EL (cell line): ENCODE data around the gene NXPH3.
"Not testable (repeated sequence)": the region's sequence is repeated elsewhere in the genome, so short reads cannot be mapped to it uniquely, and the experiment has no call there.

Experiments
- DNase-seq: peaks from one replicate; pipeline ENCODE4 v3.0.0-alpha.2; 2016

NXPH3 gene

DNA sequence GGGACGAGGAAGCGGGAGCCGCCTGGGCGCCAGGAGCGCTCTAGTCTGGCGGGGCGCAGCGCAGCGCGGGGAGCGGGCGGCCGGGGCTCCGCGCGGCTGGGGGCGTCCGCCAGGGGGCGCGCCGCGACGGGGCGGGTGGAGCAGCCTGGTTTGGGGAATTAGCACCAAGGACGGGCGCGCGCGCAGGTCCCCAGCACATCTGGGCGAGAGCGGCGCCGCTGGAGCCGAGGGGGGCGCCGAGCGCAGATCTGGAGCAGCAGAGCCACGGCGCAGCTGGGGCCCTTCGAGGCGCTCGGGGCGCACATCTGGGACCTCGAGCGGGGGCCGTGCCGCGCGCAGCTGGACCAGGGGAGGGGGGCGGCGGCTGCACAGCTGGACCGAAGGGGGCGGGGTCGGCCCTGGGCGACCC is at the start of gene NXPH3:
TSS of gene NXPH3 (plus strand) at position 193 of the 409 bp plus-strand sequence. CDS start 349 bp downstream, outside the sequence.
- peak; percentile 61 for DNase-seq

DNA sequence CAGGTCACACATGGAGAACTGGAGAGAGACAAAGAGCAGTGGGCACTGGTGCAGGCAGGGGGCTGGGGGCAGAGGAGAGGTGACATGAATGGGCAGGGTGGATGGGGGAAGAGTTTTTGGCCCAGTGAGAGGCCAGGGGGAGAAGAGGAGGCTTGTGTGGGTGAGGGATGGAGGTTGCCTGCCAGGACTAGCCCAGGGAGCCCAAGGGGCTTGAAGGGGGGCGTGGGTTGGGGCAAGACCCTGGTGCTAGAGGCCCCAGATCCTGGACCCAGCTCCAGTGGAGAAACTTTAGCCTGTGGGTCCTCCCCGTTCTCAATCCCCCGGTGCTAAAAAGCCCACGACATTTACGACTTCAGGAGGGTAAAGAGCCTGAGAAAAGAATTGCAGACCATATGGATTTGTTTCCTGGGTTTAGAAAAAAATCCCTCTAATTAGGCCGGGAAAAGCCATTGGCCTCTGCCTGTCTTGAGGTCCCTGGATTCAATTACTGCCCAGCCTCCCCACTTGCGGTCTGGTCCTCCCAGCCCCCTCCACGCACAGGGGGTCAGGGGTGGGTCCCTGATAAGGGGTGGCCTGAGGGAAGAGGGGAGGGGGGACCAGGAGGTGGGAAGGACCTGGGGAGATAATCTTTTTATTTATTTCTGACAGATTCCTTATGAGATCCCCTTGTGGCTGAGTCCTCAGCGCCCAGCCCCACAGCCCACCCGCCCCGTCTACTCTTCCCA is 47.6 kb upstream of the NXPH3 start:
- DNase-seq, result no peak

DNA sequence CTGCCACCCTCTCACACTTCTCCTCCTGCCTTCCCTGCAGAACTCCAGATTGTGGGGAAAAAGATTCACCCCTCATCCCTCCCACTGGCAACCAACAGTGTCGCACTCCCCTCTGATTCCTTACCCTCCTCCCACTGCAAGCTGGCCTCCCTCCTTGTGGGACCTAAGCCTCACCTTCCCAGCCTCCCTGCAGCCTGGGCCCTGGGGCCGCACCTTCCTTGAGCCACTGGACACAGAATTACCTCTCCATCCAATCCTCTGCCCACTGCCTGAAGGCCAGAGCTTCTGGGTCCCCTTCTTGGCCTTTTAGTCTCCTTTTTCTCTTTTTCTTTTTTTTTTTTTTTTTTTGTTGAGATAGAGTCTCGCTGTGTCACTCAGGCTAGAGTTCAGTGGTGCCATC is 46.7 kb upstream of the NXPH3 start:
- DNase-seq, result no peak

DNA sequence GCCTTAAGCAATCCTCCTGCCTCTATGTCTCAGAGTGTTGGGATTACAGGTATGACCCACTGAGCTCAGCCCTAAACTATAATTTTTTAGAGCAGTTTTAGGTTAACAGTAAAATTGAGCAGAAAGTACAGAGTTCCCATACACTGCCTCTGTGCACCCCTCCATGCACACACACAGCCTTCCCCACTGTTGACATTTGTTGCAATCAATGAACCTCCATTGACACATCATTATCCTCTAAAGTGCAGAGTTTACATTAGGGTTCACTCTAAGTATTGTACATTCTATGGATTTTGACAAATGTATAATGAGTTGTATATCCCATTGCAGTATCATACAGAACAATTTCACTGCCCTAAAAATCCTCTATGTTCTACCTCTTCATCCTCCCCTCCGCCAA is 45.6 kb upstream of the NXPH3 start:
- no peak for DNase-seq

DNA sequence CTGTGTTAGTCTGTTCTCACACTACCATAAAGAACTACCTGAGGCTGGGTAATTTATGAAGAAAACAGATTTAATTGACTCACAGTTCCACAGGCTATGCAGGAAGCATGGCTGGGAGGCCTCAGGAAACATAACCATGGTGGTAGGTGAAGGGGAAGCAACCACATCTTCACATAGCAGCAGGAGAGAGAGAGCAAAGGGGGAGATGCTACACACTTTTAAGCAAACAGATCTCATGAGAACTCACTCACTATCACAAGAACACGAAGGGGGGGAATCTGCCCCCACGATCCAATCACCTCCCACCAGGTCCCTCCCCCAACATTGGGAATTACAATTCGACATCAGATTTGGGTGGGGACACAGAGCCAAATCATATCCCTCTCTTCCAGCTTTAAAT is 31.8 kb upstream of the NXPH3 start:
- no peak for DNase-seq

- no peak for DNase-seq
Measured at GRCh38 chr17:49545007-49545660, 30.5 kb upstream of the NXPH3 start.

DNA sequence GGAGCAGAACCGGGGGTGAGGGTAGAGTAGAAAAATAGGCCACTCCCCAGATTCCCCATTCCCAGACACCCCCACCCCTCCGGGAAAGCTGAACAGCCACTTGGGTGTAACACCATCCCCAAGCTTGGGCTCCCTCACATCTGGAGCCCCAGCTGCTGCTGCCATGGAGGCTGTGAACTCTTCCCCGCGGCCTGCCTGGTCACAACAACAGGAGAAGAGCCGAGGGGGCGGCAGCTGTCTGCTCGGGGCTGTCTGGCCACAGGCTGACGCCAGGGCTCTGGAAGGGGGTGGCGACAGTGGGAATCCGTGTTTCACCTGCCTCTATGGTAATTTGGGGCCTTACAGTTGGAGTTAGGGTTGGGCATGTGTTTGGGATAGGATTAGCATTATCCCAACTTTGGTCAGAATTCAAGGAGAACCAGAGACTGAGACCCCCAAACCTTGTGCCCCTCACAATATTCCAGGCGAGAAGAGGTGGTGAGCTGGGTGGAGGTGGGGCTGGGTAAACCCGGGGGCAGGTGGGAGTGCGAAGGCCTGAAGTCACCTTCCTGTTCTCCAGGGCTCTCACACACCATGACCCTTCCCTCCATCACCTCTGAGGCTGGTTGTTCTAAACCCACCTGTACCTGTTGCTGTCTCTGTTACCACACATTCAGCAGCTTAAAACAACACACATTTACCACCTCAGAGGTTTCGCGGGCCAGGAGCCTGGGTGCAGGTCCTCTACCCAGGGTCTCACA is 29.7 kb upstream of the NXPH3 start:
- DNase-seq, result no peak

DNA sequence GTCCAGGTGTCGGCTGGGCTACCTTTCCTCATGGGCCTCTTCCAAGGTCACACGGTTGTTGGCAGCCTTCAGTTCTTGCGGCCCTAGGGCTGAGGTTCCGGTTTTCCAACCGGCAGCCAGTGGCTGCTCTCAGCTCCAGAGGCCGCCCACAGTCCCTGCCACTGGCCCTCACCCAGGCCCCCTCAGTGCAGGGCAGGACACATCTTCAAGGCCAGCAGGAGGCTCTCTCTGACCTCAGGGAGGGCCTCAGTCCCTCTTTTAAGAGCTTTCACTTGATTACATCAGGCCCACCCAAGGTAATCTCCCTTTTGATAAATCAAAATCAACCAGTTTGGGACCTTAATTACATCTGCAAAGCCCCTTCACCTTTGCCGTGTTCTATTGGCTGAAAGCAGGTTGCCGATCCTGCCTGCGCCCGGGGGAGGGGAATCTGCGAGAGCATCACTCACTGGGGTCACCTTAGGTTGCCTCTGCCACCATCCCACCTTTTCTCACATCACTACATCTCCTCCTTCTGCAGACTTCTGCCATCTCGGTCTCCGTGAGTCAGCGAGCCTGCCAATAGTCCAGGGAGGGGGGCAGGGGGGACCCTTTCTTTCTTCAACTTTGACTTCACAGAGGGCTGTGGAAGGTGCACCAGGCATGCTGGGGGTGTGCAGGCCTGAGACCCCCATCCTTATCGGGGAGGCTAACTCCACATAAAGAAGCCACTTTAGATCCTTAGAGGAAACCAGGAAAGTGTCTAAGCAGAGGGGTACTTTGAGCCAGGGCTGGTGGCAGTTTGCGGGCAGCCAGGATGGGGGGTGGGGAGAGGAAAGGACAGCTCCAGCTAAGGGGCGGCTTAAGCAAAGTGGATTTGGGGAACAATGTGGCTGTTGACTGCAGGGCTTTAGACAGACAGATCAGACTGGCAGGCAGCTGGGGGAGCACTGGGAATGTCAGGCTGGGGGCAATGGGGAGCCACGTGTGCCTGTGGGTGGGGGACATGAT is 28.8 kb upstream of the NXPH3 start:
- DNase-seq, result no peak

GRCh38 chr17:49547566-49547965 is 28.1 kb upstream of the NXPH3 start:
- no peak for DNase-seq

GRCh38 chr17:49548051-49548505 is 27.6 kb upstream of the NXPH3 start:
- no peak for DNase-seq

DNA sequence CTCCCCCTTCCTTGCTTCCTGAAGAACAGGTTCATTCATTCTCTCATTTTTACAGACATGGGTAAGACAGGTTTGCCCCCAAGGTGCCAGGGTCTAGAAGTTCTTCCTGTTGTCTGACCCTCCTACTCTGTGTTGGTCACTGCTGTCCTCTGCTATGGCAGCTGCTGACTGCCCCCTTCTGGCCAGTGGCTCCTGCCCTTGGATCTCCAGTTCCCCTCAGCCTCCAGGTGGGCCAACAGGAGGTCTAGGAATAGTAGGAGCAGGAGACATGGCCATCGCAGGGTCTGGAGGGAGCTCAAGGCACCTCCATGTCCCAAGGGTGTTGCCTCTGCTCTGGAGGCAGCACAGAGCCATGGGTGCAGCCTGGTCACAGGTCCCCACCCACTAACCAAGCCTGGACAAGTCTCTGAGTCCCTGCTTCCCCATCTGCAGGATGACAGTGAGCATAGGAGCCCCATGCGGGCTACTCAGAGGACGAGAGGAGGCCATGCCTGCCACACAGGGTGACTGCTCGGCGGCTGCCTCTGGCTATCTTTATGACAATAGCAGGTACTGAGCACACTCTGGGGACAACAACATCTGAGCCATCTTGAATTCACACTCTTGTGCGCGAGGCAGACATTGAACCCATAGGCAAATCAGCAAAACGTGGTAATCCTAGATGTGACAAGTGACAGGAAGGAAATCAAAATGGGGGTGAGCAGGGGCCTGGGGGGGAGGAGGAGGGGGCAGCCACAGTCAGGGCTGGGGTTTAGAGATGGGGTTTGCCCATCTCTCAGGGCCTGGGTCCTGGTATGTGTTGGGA is 27.0 kb upstream of the NXPH3 start:
- peak; percentile 35 for DNase-seq

- DNase-seq, result no peak
Measured at GRCh38 chr17:49549311-49549605, 26.4 kb upstream of the NXPH3 start.

DNA sequence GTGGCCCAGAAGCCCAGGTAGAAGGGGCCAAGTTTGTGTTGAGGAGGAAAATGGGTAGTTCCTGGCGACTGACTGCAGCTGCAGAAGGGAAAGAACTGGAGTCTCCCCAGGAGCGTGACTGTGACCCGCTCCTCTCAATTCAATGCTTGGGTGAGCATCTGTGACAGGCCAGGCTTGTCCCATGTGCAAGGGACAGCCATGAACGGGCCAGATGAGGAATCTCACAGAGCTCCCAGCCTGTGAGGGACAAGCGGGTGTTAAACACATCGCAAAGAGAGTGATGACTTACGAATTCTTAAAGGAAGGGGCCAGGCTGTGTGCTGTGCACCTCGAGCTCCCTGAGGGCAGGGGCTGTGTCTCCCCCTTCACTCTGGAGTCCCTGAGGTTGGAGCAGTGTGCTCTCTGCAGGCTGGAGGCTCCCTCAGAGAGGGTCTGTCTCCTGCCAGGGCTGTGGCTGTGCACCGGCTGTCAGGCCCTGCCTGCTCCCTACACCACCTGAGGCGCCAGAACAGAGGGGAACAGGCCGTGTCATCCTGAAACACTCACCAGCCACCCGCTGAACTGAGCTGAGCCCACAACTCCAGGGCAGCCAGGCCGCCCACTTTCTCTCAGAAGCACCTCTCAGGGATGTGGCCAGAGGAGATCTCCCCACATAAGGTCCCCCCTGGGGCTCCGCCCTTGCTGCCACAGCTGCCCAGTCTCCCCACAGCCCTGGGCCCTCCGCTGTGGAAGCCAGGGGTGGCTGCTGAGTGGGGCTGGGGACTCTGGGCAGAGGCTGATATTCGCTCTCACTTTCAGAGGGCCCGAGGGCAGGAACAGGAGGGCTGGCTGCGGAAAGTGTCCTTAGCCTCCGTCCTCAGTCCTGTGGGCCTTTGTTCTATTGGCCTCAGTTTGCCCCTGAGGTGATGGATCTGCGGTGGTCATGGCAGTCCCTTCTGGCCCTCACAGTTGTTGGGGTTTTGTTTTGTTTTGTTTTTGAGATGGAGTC is 25.7 kb upstream of the NXPH3 start:
- no peak for DNase-seq

DNA sequence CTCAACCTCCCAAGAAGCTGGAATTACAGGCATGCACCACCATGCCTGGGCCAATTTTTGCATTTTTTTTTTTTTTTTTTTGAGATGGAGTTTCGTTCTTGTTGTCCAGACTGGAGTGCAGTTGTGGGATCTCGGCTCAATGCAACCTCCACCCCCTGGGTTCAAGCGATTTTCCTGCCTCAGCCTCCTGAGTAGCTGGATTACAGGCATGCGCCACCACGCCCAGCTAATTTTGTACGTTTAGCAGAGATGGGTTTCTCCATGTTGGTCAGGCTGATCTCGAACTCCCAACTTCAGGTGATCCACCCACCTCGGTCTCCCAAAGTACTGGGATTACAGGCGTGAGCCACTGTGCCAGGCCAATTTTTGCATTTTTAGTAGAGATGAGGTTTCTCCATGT is 24.9 kb upstream of the NXPH3 start:
- not testable (repeated sequence) for DNase-seq

DNA sequence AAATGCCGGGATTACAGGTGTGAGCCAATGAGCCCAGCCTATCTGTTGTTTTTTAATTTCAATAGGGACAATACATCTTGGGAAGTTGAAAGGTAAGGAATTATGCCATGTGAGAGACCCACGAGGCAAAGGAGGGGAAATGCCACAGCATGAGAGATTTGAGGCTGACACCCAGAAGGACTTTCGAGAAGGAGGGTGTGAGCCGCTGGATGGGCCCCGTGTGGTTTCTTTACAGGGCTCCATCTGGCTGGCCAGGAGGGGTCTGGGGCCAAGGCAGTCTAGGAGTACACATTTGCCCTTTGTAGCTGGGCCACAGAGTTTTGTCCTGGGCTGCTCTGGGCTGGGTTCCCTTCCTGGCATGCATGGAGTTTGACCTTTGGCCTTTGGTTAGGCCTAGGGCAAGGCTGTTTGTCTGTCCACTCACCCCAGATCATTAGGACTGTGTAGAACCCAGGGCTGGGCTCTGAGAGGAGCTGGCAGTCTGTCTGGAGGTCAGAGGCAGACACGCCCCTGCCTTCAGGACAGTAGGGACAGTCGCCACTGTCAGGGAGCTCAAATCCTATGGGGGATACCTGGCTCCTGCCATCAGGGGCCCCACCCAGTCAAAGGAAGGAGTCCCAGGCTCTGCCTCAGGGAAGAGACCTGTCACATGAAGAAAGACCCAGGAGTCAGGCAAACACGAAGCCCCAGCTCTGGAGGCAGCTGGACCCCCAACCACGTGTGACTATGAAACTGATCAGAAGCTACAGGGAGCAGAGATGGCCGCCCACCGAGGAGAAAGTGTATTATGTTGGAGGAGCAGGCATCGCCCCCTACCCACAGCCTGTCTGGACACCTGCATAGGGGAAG is 24.2 kb upstream of the NXPH3 start:
- DNase-seq, result no peak

DNA sequence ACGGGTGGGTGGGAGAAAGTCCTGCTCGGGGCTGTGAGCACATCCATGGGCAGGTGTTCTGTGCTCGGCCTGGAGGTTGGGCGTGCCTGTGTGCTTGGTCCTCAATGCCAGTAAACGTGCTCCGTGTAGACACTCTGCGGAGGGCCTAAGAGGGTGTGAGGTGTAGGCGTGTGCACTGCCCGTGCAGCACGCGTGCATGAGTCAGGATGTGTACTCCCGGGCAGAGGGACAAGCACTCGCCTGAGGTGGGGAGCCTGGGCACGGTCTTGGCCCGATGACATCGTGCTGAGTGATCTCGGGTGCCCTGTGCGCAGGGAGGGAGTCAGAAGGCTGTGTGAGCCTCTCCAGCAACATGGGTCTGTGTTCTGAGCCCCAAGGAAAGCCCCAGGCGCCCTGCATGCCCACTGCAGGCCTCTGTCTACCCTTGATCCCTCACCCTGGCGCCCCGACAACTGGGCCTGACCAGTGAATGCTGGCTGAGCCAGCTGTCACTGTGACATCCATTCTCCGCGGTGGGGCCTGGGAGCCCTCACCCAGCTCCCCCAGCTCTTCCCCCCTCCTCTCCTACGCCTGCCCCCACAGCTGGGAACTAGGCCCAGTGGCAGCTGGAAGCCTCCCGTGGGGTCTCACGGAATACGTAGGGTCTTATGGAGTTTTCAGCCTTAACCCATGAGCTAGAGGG is 23.5 kb upstream of the NXPH3 start:
- peak; percentile 43 for DNase-seq

DNA sequence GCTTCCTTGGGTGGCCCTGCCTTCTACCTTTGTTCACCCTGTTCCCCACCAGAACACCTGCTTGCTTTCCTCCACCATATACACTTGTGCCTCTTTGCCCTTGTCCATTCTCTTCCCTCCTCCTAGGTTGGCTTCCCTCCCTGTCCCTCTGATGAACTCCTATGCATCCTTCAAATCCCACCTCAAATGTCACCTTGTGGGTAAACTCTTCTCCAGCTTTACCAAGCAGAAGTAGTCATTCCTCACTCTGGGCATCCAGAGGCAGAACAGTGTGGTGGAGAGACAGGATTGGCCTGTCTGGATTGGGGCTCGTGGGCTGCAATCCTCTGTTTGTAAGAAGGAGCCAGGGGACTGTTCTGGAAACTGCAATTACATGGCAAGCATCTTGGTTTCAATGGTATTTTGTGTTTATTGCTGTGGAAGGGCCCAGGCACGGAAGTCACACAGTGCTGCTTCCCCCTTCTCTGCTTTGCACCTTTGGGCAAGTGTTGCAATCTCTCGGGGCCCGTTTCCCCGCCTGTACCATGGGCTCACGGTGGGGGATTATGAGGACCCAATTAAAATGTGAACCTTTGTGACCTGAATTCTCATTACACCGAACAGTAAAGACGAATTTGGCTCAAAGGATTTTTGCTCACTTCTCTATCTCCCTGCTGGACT is 21.9 kb upstream of the NXPH3 start:
- no peak for DNase-seq

DNA sequence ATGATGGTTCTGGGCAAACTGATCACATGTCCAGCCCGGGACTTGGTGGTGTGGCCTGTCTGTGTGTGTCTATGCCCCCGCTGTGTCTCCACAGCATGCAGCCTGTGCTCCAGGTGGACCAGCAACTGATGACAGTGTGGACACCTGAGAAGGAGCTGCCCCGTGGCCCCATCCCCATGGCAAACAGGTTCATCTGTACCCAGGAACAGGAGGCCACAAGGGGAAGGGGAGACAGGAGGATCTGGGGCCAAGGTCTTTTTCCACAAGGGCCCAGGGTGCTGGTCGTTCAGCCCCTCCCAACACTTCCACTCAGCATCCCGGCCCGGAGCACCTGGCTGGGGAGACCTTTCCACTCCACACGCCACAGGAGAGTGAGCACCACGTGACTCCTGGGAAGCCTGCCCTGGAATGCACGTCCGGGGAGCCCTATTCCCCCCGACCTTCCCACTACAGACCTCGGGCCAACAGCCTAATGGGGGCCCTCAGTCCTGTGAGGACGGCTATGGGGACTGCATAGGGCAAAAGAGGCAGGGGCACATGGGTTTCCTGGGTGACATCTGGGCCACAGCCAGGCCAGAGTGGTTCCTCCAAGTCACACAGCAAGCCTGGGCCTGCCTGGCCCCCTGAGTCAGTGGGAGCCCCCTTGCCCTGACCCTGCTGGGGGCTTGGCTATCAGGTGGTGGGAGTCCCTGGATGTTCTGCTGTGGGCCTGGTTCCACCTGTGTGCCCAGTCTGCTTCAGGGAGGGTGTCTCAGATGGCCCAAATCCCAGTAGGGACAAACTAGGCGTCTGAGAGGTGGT is 20.8 kb upstream of the NXPH3 start:
- no peak for DNase-seq
